Thyroid gland (tissue), 4 donors: ENCODE data around the gene DLG2. TPM values are rescaled to one million over a fixed set of nuclear protein-coding genes. Genes with fewer than 3 reads are reported as not detected.
"Not testable (repeated sequence)": the region's sequence is repeated elsewhere in the genome, so short reads cannot be mapped to it uniquely, and the experiment has no call there.

Experiments
- DNase-seq, 2 donors: peaks; one replicate each; pipeline ENCODE4 v3.0.0-alpha.2; 2019
- H3K27ac ChIP-seq, 3 donors: fragments of 200-600 bp; sonication (generic); 1 replicate in 2 of 3; 2 replicates in 1 of 3; pipeline ENCODE4 v1.5.1; 2016 to 2019; ENCODE audit warnings: mild to moderate bottlenecking in 1 of 3, moderate library complexity in 1 of 3
- H3K27me3 ChIP-seq: fragments of 200-600 bp; sonication (generic); one replicate; pipeline ENCODE4 v1.5.1; 2019
- H3K36me3 ChIP-seq, 2 donors: fragments of 200-600 bp; sonication (generic); one replicate each; pipeline ENCODE4 v1.5.1; 2016 to 2019
- H3K4me1 ChIP-seq, 2 donors: fragments of 200-600 bp; sonication (generic); one replicate each; pipeline ENCODE4 v1.5.1; 2017 to 2019
- H3K4me3 ChIP-seq, 3 donors: fragments of 200-600 bp; sonication (generic); replicated peaks in 1 of 3; 1 replicate in 2 of 3; 2 replicates in 1 of 3; pipeline ENCODE4 v1.5.1; 2016; ENCODE audit warnings: mild to moderate bottlenecking in 1 of 3
- H3K9me3 ChIP-seq: fragments of 200-600 bp; sonication (generic); one replicate; pipeline ENCODE4 v1.5.1; 2017
- CTCF ChIP-seq, 6 experiments: fragments of 200-600 bp in 3 of 6; fragments of 450-650 bp in 3 of 6; sonication (generic) in 3 of 6; IDR thresholded peaks; one replicate each; pipeline ENCODE4 v1.5.1; 2016 to 2019; ENCODE audit warnings: antibody characterized with exemption in 6 of 6, mild to moderate bottlenecking in 2 of 6, inconsistent platforms in 1 of 6, moderate library complexity in 1 of 6
- POLR2A ChIP-seq, 2 donors: fragments of 450-650 bp; IDR thresholded peaks; one replicate each; pipeline ENCODE4 v1.6.1; 2017; ENCODE audit warnings: antibody characterized with exemption in 2 of 2, mild to moderate bottlenecking in 2 of 2, moderate library complexity in 1 of 2
- WGBS, 2 donors: methylation state at CpG; one replicate each; pipeline ENCODE4 v1.1.5; 2017; 5-methylcytosine and 5-hydroxymethylcytosine counted together
- intact Hi-C: fragments of 100-400 bp; cut with DNase I; formaldehyde crosslinking; loops from one replicate; pipeline ENCODE4 v1.15.1; 2023
- total RNA-seq, 4 donors: library from RNA; depleted of rRNA; stranded (reverse); fragments of >200 nt; gene quantifications; one replicate each; pipeline ENCODE4 v1.2.3, GENCODE V29; 2016

The DLG2 gene
- total RNA-seq, 4 donors from 2014 or later = 29.4 to 79.4 (median 42.4) TPM

- TF ChIP-seq CTCF (IDR thresholded peaks at IDR 0.05) (no peak), POLR2A (IDR thresholded peaks at IDR 0.05) (no peak)
- DNase-seq = no peak
- no peaks in the 10 kb centered on the region for H3K9me3 ChIP-seq
- H3K36me3 ChIP-seq = no peaks in the 10 kb centered on the region
- H3K4me3 ChIP-seq = no peak overlapping the region
- no peaks in the 10 kb centered on the region for H3K4me1 ChIP-seq
- intact Hi-C loops = loop anchor here (10.0 kb wide), 1 partner anchor 442 kb away; no protein-coding TSS in a partner anchor
- no peaks in the 10 kb centered on the region for H3K27me3 ChIP-seq
- H3K27ac ChIP-seq = no peak overlapping the region
Measured at GRCh38 chr11:83736684-83737083, 1890.5 kb downstream of the DLG2 start.

GRCh38 chr11:83734120-83734519 is 1893.0 kb downstream of the DLG2 start:
- intact Hi-C loops = loop anchor here (10.0 kb wide), 1 partner anchor 439 kb away; no protein-coding TSS in a partner anchor
- no peak for TF ChIP-seq CTCF (IDR thresholded peaks at IDR 0.05)
- TF ChIP-seq POLR2A (IDR thresholded peaks at IDR 0.05) = no peak
- H3K4me3 ChIP-seq = no peak overlapping the region
- no peaks in the 10 kb centered on the region for H3K4me1 ChIP-seq
- H3K36me3 ChIP-seq = no peaks in the 10 kb centered on the region
- no peaks in the 10 kb centered on the region for H3K27me3 ChIP-seq
- no peak for DNase-seq
- H3K27ac ChIP-seq = no peak overlapping the region
- 94 to 96% methylated on average over 1 of the region's 1 CpG for WGBS, 2 donors
- no peaks in the 10 kb centered on the region for H3K9me3 ChIP-seq

GRCh38 chr11:83731288-83731687 is 1895.9 kb downstream of the DLG2 start:
- not testable (repeated sequence) for H3K36me3 ChIP-seq, H3K4me3 ChIP-seq, H3K9me3 ChIP-seq, H3K4me1 ChIP-seq, H3K27me3 ChIP-seq, DNase-seq, H3K27ac ChIP-seq
- WGBS, 2 donors = 95 to 97% methylated on average over 2 of the region's 2 CpGs
- intact Hi-C loops = loop anchor here (10.0 kb wide), 1 partner anchor 436 kb away; no protein-coding TSS in a partner anchor

- 87 to 92% methylated on average over 2 of the region's 2 CpGs for WGBS, 2 donors
- Histone ChIP-seq H3K27me3 (no peaks in the 10 kb centered on the region), H3K9me3 (no peaks in the 10 kb centered on the region), H3K36me3 (no peaks in the 10 kb centered on the region), H3K27ac (no peak overlapping the region), H3K4me1 (peaks cover 0 to 23% of the 10 kb centered on the region in 2 donors), H3K4me3 (no peak overlapping the region)
- no peak for TF ChIP-seq CTCF (IDR thresholded peaks at IDR 0.05)
- intact Hi-C loops = no loop called here
- no peak for DNase-seq
Measured at GRCh38 chr11:83728281-83728680, 1898.9 kb downstream of the DLG2 start.

DNA sequence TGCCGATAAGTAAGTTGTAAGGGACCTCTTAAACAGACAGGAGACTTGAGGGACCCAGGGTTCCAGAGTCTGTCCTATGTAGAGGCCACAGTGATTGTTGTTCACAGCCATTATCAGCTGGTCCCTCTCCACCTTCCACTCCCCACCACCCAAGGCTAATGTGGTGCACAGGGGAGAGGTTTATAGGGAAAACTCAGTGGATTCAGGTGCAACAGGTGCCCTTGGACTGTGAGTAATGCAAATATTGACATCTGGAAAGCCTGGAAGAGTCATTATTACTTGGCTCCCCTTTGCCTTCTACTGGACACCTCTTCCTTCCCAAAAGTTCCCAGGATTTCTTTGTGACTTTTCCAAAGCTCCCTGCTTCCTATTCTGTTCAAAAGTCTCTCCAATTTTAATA is 1899.9 kb downstream of the DLG2 start:
- no peaks in the 10 kb centered on the region for H3K27me3 ChIP-seq
- no peak overlapping the region for H3K4me3 ChIP-seq
- no peak for DNase-seq
- H3K9me3 ChIP-seq = no peaks in the 10 kb centered on the region
- H3K27ac ChIP-seq = no peak overlapping the region
- peaks cover 4 to 26% of the 10 kb centered on the region in 2 donors for H3K4me1 ChIP-seq
- no peaks in the 10 kb centered on the region for H3K36me3 ChIP-seq
- intact Hi-C loops = no loop called here
- 96 to 97% methylated on average over 1 of the region's 1 CpG for WGBS, 2 donors
- no peak for TF ChIP-seq POLR2A (IDR thresholded peaks at IDR 0.05)

DNA sequence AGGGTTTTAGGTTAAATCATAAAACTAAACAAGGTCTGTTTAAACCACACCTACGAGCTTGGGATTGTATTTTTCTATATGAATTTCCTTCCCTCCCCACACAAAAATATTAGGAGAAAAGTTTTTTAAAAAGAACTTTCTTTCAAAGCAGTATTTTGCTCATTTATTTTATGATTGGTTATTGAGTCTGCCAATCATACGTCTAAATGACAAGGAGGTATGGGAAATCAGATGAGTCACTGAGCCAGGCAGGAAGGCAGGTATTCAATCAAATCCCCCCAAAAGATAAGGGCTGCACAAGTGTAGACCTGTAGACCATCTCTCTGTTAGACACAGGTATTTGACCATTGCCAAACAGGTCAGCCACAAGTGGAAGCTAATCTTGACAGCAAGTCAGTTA is 1900.8 kb downstream of the DLG2 start:
- no peaks in the 10 kb centered on the region for H3K9me3 ChIP-seq
- H3K36me3 ChIP-seq = no peaks in the 10 kb centered on the region
- TF ChIP-seq POLR2A (IDR thresholded peaks at IDR 0.05) (no peak), CTCF (IDR thresholded peaks at IDR 0.05) (no peak)
- H3K4me3 ChIP-seq = no peak overlapping the region
- DNase-seq = no peak
- H3K27me3 ChIP-seq = no peaks in the 10 kb centered on the region
- peak overlapping the region in 2 of 3 donors; percentile 79 to 82 for H3K27ac ChIP-seq
- WGBS, 2 donors = 82 to 84% methylated on average over 2 of the region's 2 CpGs
- H3K4me1 ChIP-seq = peaks cover 10 to 26% of the 10 kb centered on the region in 2 donors
- intact Hi-C loops = no loop called here
